AG10803 (cell line): ENCODE measurements around the gene PDGFB.

ENCODE experiments used
- DNase-seq: peaks from one replicate; pipeline ENCODE4 v3.0.0; 2010; ENCODE audit warnings: low read depth
- H3K4me3 ChIP-seq: 2 replicates; pipeline ENCODE4 v1.5.1; 2011; ENCODE audit warnings: mild to moderate bottlenecking, low read length, control low read depth
- CTCF ChIP-seq: conservative IDR thresholded peaks from 2 replicates; pipeline ENCODE4 v1.5.1; 2011; ENCODE audit warnings: mild to moderate bottlenecking, low read length, control low read depth, inconsistent platforms

Gene PDGFB

GRCh38 chr22:39263626-39264348 is 19.0 kb upstream of the PDGFB start:
- TF ChIP-seq CTCF = no peak
- no peak for DNase-seq

GRCh38 chr22:39259666-39260065 is 14.9 kb upstream of the PDGFB start:
- no peak overlapping the region for H3K4me3 ChIP-seq
- DNase-seq = no peak
- no peak for TF ChIP-seq CTCF

More at GRCh38 chr22:39263626-39264348, 19.0 kb upstream of the PDGFB start:
- no peak overlapping the region for H3K4me3 ChIP-seq

- no peak for DNase-seq
- TF ChIP-seq CTCF = no peak
- H3K4me3 ChIP-seq = no peak overlapping the region
Observed at GRCh38 chr22:39257901-39258475, 13.2 kb upstream of the PDGFB start.

- H3K4me3 ChIP-seq = no peak overlapping the region
- TF ChIP-seq CTCF = no peak
Observed at GRCh38 chr22:39256979-39257378, 12.2 kb upstream of the PDGFB start.

GRCh38 chr22:39256186-39256552 is 11.4 kb upstream of the PDGFB start:
- no peak for TF ChIP-seq CTCF
- no peak overlapping the region for H3K4me3 ChIP-seq

More at GRCh38 chr22:39256979-39257378, 12.2 kb upstream of the PDGFB start:
- DNase-seq = no peak

DNA sequence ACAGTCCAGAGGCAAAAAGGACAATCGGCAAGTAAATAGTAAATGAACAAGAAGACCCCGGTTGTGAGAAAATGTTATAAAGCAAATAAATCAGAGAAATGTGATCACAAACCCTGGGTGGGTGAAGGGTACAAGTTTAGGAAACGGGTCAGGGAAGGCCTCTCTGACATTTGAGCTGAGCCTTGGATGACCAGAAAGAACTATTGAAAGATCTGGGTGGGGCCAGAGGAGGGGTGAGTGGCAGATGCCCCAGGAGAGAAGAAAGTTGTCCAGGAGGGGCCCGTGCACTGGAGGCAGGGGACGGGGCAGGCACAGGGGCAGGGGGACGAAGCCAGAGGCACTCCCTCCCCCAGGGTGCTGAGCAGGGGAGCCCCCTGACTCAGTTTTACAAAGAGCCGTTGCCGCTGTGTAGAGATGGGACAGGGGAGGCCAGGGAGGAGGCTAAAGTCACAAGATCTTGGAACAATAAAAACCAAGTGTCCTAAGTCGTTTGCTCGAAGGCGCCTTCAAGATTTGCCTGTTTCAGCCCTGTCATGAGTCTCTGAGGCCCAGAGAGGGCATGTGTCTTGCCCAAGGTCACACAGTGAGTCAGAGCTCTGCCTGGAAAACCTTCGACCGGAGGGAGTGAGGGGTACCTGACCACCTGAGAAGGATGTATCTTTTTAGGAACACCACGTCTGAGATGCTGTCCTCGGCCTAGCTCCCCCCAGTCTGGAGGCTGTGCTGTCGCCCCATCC is 10.8 kb upstream of the PDGFB start:
- TF ChIP-seq CTCF = no peak
- H3K4me3 ChIP-seq = no peak overlapping the region

More at GRCh38 chr22:39256186-39256552, 11.4 kb upstream of the PDGFB start:
- no peak for DNase-seq

GRCh38 chr22:39254789-39255298 is 10.1 kb upstream of the PDGFB start:
- peak; percentile 51 for DNase-seq
- no peak for TF ChIP-seq CTCF
- no peak overlapping the region for H3K4me3 ChIP-seq

More for the DNA sequence above, 10.8 kb upstream of the PDGFB start:
- no peak for DNase-seq
